Naive thymus-derived CD4-positive, alpha-beta T cell (primary cell): ENCODE results near the gene DMRT1. TPM values are rescaled to one million over a fixed set of nuclear protein-coding genes. Genes with fewer than 3 reads are reported as not detected.

Experiments used
- ATAC-seq: fragments of 150-1000 bp; cut with Tn5 transposase; 2 replicates; pipeline ENCODE4 v1.10.0; 2021; ENCODE audit warnings: mild to moderate bottlenecking, moderate library complexity
- CTCF ChIA-PET: fragments of 350-600 bp; sonication (Branson Sonifier 250); formaldehyde crosslinking; loops from one replicate; lab custom pipeline; 2021; ENCODE audit warnings: antibody characterized with exemption; lab: Charles Lee
- POLR2A ChIA-PET: fragments of 350-600 bp; sonication (Branson Sonifier 250); formaldehyde crosslinking; loops from one replicate; lab custom pipeline; 2021; ENCODE audit warnings: antibody characterized with exemption, inconsistent platforms; lab: Charles Lee
- DNase-seq, 9 donors: peaks; one replicate each; pipeline versions ENCODE4 v3.0.0 to v3.0.0-alpha.2; 2020 to 2022; ENCODE audit warnings: mixed read lengths in 1 of 9
- H3K27ac ChIP-seq: one replicate; pipeline ENCODE4 v1.7.0; 2013; ENCODE audit warnings: mild to moderate bottlenecking, low read depth, low read length, moderate library complexity
- H3K27me3 ChIP-seq, 2 donors: one replicate each; pipeline ENCODE4 v1.7.0; 2013; ENCODE audit warnings: low read length in 2 of 2, mild to moderate bottlenecking in 2 of 2, moderate library complexity in 2 of 2; ENCODE audit not compliant: control insufficient read depth in 2 of 2, insufficient read depth in 2 of 2
- H3K36me3 ChIP-seq, 3 experiments: 1 replicate in 2 of 3; 2 replicates in 1 of 3; pipeline ENCODE4 v1.7.0; 2013; ENCODE audit warnings: low read length in 3 of 3, mild to moderate bottlenecking in 3 of 3, moderate library complexity in 1 of 3; ENCODE audit not compliant: insufficient read depth in 3 of 3, control insufficient read depth in 2 of 3
- H3K4me1 ChIP-seq, 2 donors: one replicate each; pipeline ENCODE4 v1.7.0; 2013; ENCODE audit warnings: low read length in 2 of 2, mild to moderate bottlenecking in 2 of 2, moderate library complexity in 1 of 2; ENCODE audit not compliant: control insufficient read depth in 2 of 2, insufficient read depth in 2 of 2
- H3K4me3 ChIP-seq: 2 replicates; pipeline ENCODE4 v1.7.0; 2013; ENCODE audit warnings: mild to moderate bottlenecking, low read length
- H3K9me3 ChIP-seq, 3 experiments: 1 replicate in 2 of 3; 2 replicates in 1 of 3; pipeline ENCODE4 v1.7.0; 2013; ENCODE audit warnings: low read length in 3 of 3; ENCODE audit not compliant: control insufficient read depth in 2 of 3
- H3K27ac Mint-ChIP-seq, 9 donors: one replicate each; pipeline ENCODE4 v1.8.0; 2020 to 2022; ENCODE audit warnings: mixed read lengths in 9 of 9, mild to moderate bottlenecking in 8 of 9, moderate library complexity in 5 of 9, inconsistent platforms in 2 of 9
- H3K27me3 Mint-ChIP-seq, 5 donors: one replicate each; pipeline ENCODE4 v1.8.0; 2021 to 2022; ENCODE audit warnings: mixed read lengths in 5 of 5, mild to moderate bottlenecking in 1 of 5
- H3K36me3 Mint-ChIP-seq, 5 donors: one replicate each; pipeline ENCODE4 v1.8.0; 2020 to 2022; ENCODE audit warnings: mixed read lengths in 5 of 5, mild to moderate bottlenecking in 3 of 5, inconsistent platforms in 1 of 5
- H3K4me1 Mint-ChIP-seq, 7 donors: one replicate each; pipeline ENCODE4 v1.8.0; 2020 to 2022; ENCODE audit warnings: mixed read lengths in 7 of 7, mild to moderate bottlenecking in 3 of 7, inconsistent platforms in 1 of 7
- H3K4me3 Mint-ChIP-seq, 10 donors: one replicate each; pipeline ENCODE4 v1.8.0; 2020 to 2022; ENCODE audit warnings: mild to moderate bottlenecking in 10 of 10, mixed read lengths in 10 of 10, moderate library complexity in 6 of 10, inconsistent platforms in 2 of 10
- H3K9me3 Mint-ChIP-seq, 11 donors: one replicate each; pipeline ENCODE4 v1.8.0; 2020 to 2022; ENCODE audit warnings: mixed read lengths in 11 of 11, mild to moderate bottlenecking in 4 of 11, inconsistent platforms in 1 of 11, moderate library complexity in 1 of 11
- intact Hi-C, 2 donors: fragments of 100-400 bp; cut with micrococcal nuclease; formaldehyde crosslinking; loops; one replicate each; pipeline ENCODE4 v1.15.1; 2023
- polyA plus RNA-seq, 2 donors: library from polyadenylated mRNA; unstranded; fragments of 300-500 nt; fragmentation: Illumina TruSeq; gene quantifications; one replicate each; pipeline ENCODE4 v1.2.3, GENCODE V29; 2021
- total RNA-seq, 6 experiments: library from RNA in 5 of 6; stranded (reverse) in 5 of 6; gene quantifications; 1 replicate in 5 of 6; 2 replicates in 1 of 6; pipeline ENCODE4 v1.2.3 and lab custom pipeline; 2021 to 2026

The DMRT1 gene
- total and polyA plus RNA-seq, 7 experiments from 2014 or later, result not detected

DNA sequence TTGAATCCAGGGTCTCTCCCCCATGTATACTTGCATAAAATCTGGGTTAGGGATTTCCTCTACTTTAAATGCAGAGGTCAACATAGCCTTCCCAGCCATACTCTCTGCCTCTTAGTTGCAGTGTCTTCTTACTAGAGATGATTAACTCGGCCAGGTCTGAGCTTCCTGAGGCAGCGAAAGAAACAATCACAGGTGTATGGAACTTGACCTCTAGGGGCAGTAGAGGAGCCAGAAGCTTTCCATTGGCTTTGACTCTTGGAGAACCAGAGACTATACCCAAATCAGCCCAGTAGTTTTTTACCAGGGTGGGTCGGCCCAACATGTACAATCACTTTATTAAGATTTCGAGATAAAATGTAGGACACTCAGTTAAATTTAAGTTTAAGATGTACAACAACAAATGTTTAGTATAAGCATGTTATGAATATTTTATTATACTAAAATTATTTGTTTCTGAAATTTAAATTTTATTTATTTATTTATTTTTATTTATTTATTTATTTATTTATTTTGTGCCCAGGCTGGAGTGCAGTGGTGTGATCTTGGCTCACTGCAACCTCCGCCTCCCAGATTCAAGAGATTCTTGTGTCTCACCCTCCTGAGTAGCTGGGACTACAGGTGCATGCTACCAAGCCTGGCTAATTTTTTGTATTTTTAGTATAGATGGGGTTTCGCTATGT, 87.0 kb downstream of the DMRT1 start:
- no peak for ATAC-seq

DNA sequence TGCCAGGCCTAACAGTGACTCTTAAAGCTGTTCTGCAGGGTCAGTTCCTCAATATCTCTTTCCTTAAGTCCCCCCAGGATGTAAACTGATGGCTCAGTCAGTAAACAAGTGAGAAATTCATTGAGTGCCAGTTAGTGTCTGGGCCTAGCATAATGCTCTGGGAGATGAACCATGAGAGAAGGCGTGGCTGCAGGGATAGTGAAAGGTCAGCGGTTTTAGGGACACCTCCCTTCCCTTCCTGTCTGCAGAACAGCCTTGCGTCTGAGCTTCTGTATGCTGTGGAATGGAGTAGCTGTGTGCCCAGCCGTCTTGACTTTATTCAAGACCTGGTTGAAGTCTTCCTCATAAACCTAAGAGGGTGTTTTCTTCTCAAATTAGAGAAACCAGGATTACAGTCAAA, 88.2 kb downstream of the DMRT1 start:
- intact Hi-C loops, result no loop called here
- no peak overlapping the region for H3K4me3 ChIP-seq
- H3K9me3 ChIP-seq, result no peaks in the 10 kb centered on the region
- H3K27ac ChIP-seq, result no peak overlapping the region
- ChIA-PET POLR2A (no interaction called here), CTCF (no interaction called here)
- no peaks in the 10 kb centered on the region for H3K4me1 ChIP-seq
- no peaks in the 10 kb centered on the region for H3K36me3 ChIP-seq
- DNase-seq (no peak), ATAC-seq (no peak)
- H3K27me3 ChIP-seq, result no peaks in the 10 kb centered on the region
- H3K27ac Mint-ChIP-seq, result no peak overlapping the region
- no peaks in the 10 kb centered on the region for H3K4me1 Mint-ChIP-seq
- no peak overlapping the region for H3K4me3 Mint-ChIP-seq
- no peaks in the 10 kb centered on the region for H3K36me3 Mint-ChIP-seq
- no peaks in the 10 kb centered on the region for H3K9me3 Mint-ChIP-seq
- peaks cover 7 to 37% (median 25%) of the 10 kb centered on the region in 5 donors for H3K27me3 Mint-ChIP-seq

More for the DNA sequence above, 87.0 kb downstream of the DMRT1 start:
- no peaks in the 10 kb centered on the region for H3K4me1 Mint-ChIP-seq
- H3K9me3 Mint-ChIP-seq, result no peaks in the 10 kb centered on the region
- Histone ChIP-seq H3K4me1 (no peaks in the 10 kb centered on the region), H3K36me3 (no peaks in the 10 kb centered on the region), H3K27me3 (no peaks in the 10 kb centered on the region), H3K27ac (no peak overlapping the region), H3K4me3 (no peak overlapping the region), H3K9me3 (no peaks in the 10 kb centered on the region)
- H3K27ac Mint-ChIP-seq, result no peak overlapping the region
- no peaks in the 10 kb centered on the region for H3K36me3 Mint-ChIP-seq
- H3K4me3 Mint-ChIP-seq, result no peak overlapping the region
- no peak for DNase-seq
- ChIA-PET POLR2A (no interaction called here), CTCF (interaction anchor here (0.7 to 1.0 kb wide), 2 partner anchors 30 to 59 kb away, joined by 3 read pairs; no protein-coding TSS in a partner anchor)
- peaks cover 3 to 28% (median 22%) of the 10 kb centered on the region in 5 donors for H3K27me3 Mint-ChIP-seq
- intact Hi-C loops, result no loop called here

DNA sequence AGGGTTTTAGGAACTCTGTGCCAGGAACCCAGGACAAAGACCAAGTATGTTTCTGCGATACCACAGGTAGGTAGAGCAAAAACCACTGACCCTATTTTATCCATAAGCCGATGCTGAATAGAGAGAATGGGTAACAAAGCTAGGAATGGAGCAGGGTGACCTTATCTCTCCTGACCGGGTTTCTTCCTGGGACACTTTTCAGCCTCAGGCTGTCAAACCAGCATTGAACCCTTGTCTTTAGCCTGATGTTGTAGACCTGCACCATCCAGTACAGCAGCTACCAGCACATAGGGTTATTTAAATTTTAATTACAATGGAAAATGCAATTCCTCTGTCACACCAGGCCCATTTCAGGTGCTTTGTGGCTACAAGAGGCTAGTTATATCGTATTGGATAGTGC, 91.9 kb downstream of the DMRT1 start:
- ATAC-seq (no peak), DNase-seq (no peak)
- H3K27me3 Mint-ChIP-seq, result peaks cover 27 to 59% (median 43%) of the 10 kb centered on the region in 5 donors
- no peaks in the 10 kb centered on the region for H3K4me1 Mint-ChIP-seq
- no peaks in the 10 kb centered on the region for H3K36me3 Mint-ChIP-seq
- no peak overlapping the region for H3K27ac Mint-ChIP-seq
- Histone ChIP-seq H3K4me3 (no peak overlapping the region), H3K36me3 (no peaks in the 10 kb centered on the region), H3K27ac (no peak overlapping the region), H3K9me3 (no peaks in the 10 kb centered on the region), H3K4me1 (no peaks in the 10 kb centered on the region), H3K27me3 (no peaks in the 10 kb centered on the region)
- H3K9me3 Mint-ChIP-seq, result peaks cover 0 to 9% (median 2%) of the 10 kb centered on the region in 11 donors
- intact Hi-C loops, result no loop called here
- CTCF ChIA-PET, result no interaction called here
- no peak overlapping the region for H3K4me3 Mint-ChIP-seq
- POLR2A ChIA-PET, result no interaction called here

DNA sequence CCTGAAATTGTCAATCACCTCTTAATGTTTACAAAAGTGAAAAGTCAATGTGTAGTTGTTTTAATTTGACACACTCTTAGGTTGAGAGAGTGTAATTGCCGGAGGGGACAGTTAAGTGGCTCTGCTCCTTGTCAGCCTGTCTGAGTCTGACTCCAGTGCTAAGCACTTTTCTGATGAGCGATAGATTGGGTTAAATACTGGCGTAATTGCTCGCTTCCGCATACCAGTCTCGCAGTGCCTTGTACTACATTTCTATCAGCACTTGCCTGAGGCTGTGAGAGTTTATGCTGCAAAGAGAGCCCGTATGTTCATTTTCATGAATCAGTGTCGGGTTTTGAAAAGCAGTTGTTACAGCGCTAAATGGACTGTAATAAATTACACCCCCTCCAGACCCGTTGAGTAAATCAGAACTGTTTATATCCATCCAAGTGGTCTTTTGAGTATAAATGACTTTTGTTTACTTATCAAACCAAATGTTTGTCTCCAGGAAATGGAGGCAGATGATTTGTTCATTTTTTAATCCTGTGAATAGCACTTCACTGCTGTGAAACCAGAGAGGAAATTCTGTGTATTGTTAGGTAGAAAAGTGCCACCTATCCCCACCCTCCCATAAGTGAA, 94.0 kb downstream of the DMRT1 start:
- POLR2A ChIA-PET, result no interaction called here
- DNase-seq (no peak), ATAC-seq (no peak)
- peaks cover 37 to 71% (median 52%) of the 10 kb centered on the region in 5 donors for H3K27me3 Mint-ChIP-seq
- H3K4me3 Mint-ChIP-seq, result no peak overlapping the region
- Histone ChIP-seq H3K4me3 (no peak overlapping the region), H3K27ac (no peak overlapping the region), H3K36me3 (no peaks in the 10 kb centered on the region), H3K27me3 (no peaks in the 10 kb centered on the region), H3K9me3 (peaks cover 0 to 8% (median 0%) of the 10 kb centered on the region in 3 experiments), H3K4me1 (no peaks in the 10 kb centered on the region)
- peaks cover 0 to 7% (median 0%) of the 10 kb centered on the region in 5 donors for H3K36me3 Mint-ChIP-seq
- no peak overlapping the region for H3K27ac Mint-ChIP-seq
- CTCF ChIA-PET, result no interaction called here
- intact Hi-C loops, result no loop called here
- H3K4me1 Mint-ChIP-seq, result no peaks in the 10 kb centered on the region
- H3K9me3 Mint-ChIP-seq, result peaks cover 0 to 22% (median 11%) of the 10 kb centered on the region in 11 donors

DNA sequence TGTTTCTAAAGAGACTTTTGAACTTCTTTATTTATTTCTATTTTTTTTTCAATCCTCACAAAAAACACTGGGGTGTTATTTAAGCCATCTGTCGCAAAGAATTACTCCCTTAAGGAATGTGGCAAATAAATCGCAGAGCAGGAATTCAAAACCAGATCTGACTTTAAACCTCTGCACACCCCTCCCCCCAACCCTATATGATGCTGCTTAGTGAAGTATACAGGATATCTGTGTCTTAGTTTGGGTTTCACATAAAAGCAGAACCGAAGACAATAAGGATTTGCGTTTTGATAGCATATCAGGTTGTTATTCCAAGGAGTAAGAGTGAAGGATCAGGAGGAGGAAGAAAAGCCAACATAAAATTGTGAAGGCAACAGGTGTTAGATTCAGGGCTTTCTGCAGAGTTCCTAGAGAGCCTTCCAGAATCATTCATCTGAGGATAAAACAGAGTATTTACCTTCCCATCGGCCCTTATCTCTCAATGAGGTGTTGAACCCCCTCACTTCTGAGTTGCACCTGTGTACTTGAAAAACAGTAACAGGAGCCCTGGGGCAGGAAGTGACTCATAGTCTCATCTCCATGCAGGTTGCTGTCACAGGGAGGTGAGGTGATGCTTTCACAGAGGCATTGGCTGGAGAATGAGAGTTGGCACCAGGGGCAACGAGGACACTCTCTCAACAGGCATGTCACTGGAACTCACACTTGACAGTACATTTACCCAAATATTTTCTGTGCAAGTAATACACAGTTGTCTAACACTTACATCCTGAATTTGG, 101.5 kb downstream of the DMRT1 start:
- DNase-seq, result no peak
- Mint-ChIP-seq H3K4me3 (no peak overlapping the region), H3K36me3 (peaks cover 0 to 7% (median 0%) of the 10 kb centered on the region in 5 donors), H3K27me3 (peaks cover 35 to 58% (median 52%) of the 10 kb centered on the region in 5 donors), H3K27ac (no peak overlapping the region), H3K9me3 (peaks cover 0 to 15% (median 9%) of the 10 kb centered on the region in 11 donors), H3K4me1 (no peaks in the 10 kb centered on the region)
- intact Hi-C loops, result no loop called here
- Histone ChIP-seq H3K36me3 (no peaks in the 10 kb centered on the region), H3K27me3 (no peaks in the 10 kb centered on the region), H3K27ac (no peak overlapping the region), H3K4me1 (no peaks in the 10 kb centered on the region), H3K9me3 (peaks cover 0 to 8% (median 0%) of the 10 kb centered on the region in 3 experiments), H3K4me3 (no peak overlapping the region)
- ChIA-PET POLR2A (no interaction called here), CTCF (no interaction called here)
- no peak for ATAC-seq

DNA sequence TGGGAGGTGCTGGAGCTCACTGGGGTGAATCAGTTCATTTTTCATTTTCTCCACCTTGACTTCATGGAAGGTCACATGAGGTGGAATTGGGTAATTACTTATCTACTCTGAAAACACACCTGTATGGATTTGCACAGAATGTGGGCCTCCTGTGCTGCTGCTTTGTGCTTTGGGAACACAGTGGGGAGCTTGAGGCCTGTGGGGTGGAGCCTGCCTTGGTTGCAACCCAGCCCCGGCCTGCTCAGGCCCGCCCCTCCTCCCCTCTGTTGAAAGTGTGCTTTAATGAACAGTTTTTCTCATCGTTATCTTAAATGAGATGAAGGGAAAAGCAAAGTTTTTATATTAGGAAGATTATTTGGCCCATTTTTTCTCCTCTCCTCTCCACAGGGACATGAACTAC, 106.5 kb downstream of the DMRT1 start:
- intact Hi-C loops, result no loop called here
- H3K4me3 Mint-ChIP-seq, result no peak overlapping the region
- Histone ChIP-seq H3K4me3 (no peak overlapping the region), H3K27me3 (no peaks in the 10 kb centered on the region), H3K27ac (no peak overlapping the region), H3K9me3 (no peaks in the 10 kb centered on the region), H3K36me3 (no peaks in the 10 kb centered on the region), H3K4me1 (no peaks in the 10 kb centered on the region)
- POLR2A ChIA-PET, result no interaction called here
- DNase-seq (no peak), ATAC-seq (no peak)
- H3K27me3 Mint-ChIP-seq, result peaks cover 28 to 55% (median 43%) of the 10 kb centered on the region in 5 donors
- H3K27ac Mint-ChIP-seq, result no peak overlapping the region
- H3K36me3 Mint-ChIP-seq, result no peaks in the 10 kb centered on the region
- H3K4me1 Mint-ChIP-seq, result no peaks in the 10 kb centered on the region
- CTCF ChIA-PET, result no interaction called here
- peaks cover 0 to 1% (median 0%) of the 10 kb centered on the region in 11 donors for H3K9me3 Mint-ChIP-seq
